ENCODE data around the gene NEAT1.
A peak's percentile ranks its signal among the peaks of the same experiment; 100 is the strongest.

DNA sequence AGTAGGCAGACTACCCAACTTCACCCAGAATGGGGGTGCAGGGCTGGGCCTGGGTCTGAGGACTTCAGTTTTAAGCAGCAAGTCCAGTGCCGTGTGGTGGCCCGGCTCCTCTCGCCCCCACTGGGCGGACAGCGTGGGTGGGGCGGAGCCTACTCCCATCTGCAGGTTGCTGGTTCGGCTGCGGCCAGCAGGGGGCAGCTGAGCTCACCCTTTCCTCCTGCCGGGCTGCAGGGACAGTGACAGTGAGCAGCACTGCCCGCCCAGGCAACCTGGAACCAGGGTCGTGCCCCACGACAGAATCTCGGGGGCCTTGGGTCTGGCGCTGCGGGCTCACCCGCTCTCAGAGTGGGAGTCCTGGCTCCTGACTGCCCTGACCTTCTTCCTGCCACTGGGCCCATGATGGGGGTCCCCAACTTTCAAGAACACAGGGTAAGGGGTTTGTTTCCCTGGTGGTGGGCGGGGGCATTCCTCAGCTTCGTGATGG, 6.2 kb upstream of the NEAT1 start:
- TF ChIP-seq, protein P1, sequence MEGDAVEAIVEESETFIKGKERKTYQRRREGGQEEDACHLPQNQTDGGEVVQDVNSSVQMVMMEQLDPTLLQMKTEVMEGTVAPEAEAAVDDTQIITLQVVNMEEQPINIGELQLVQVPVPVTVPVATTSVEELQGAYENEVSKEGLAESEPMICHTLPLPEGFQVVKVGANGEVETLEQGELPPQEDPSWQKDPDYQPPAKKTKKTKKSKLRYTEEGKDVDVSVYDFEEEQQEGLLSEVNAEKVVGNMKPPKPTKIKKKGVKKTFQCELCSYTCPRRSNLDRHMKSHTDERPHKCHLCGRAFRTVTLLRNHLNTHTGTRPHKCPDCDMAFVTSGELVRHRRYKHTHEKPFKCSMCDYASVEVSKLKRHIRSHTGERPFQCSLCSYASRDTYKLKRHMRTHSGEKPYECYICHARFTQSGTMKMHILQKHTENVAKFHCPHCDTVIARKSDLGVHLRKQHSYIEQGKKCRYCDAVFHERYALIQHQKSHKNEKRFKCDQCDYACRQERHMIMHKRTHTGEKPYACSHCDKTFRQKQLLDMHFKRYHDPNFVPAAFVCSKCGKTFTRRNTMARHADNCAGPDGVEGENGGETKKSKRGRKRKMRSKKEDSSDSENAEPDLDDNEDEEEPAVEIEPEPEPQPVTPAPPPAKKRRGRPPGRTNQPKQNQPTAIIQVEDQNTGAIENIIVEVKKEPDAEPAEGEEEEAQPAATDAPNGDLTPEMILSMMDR (IDR thresholded peaks at IDR 0.05): peak; percentile 98 to 100 (median 99)
- peak; percentile 59 for TF ChIP-seq POLR2A (IDR thresholded peaks at IDR 0.05)
